Myometrial cell (primary cell): Measurements from ENCODE around the gene RGR. TPM values are rescaled to one million over a fixed set of nuclear protein-coding genes. Genes with fewer than 3 reads are reported as not detected.

ENCODE experiments used
- total RNA-seq: library from RNA; depleted of rRNA; stranded (reverse); fragments of >200 nt; gene quantifications from 2 replicates; pipeline ENCODE4 v1.2.3, GENCODE V29; 2015

The RGR gene, protein sequence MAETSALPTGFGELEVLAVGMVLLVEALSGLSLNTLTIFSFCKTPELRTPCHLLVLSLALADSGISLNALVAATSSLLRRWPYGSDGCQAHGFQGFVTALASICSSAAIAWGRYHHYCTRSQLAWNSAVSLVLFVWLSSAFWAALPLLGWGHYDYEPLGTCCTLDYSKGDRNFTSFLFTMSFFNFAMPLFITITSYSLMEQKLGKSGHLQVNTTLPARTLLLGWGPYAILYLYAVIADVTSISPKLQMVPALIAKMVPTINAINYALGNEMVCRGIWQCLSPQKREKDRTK
- not detected in 2 replicates for total RNA-seq

GRCh38 chr10:84244651-84245270, at the start of gene RGR:
TSS of gene RGR (plus strand) at chr10:84245053. CDS start at chr10:84245091, 38 bp downstream.

GRCh38 chr10:84225427-84226173, 19.3 kb upstream of the RGR start, which contains the start of gene LRIT2:
TSS of gene LRIT2 (minus strand) at chr10:84225544. CDS start at chr10:84225520, 24 bp downstream.

DNA sequence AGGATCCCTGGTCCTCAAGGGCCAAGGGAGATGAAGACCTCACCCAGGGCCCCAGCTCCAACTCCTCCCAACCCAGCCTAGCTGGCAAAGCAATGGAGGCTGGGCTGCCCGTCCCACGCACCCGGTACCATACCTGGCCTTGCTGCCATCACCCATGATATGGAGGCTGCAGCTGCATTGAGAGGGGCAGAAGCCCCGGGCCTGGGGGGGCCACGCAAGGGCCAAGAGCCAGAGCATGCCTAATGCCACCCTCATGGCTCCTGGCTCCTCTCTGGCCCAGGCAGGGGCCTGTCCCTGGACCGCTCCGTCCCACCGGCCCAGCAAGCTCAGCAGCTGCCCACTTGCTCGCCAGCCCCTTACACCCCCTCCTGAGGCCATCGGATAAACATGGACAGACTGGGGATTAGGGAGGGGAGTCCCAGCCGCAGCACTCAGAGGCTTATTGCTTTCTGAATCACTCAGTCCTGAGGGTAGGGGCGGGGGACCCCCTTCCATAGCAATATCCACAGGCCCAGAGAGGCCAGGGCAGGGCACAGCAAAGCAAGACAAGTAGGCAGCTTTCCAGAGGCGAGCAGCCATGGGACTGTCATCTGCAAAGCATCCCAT, 3.6 kb upstream of the RGR start, which contains the start of gene LRIT1:
Gene LRIT1 (minus strand): TSS at position 362 of the 606 bp plus-strand sequence. CDS start 107 bp downstream, at position 255.

Other genes starting within 250 kb of the RGR start
- 197 and 222 TPM in 2 replicates for gene GHITM, start 105.5 kb upstream of the RGR start, total RNA-seq
- not detected in 2 replicates for gene GPR15LG, start 71.3 kb upstream of the RGR start, total RNA-seq
- gene CDHR1, start 50.5 kb upstream of the RGR start, total RNA-seq, result under 0.01 and 0.58 TPM in 2 replicates
- not detected in 2 replicates for gene LRIT2, start 19.5 kb upstream of the RGR start, total RNA-seq
- gene LRIT1, start 3.5 kb upstream of the RGR start, total RNA-seq, result not detected in 2 replicates
- gene CCSER2, start 83.5 kb downstream of the RGR start, total RNA-seq, result 16.0 and 16.1 TPM in 2 replicates